ENCODE results near the gene CDH18. TPM values are rescaled to one million over a fixed set of nuclear protein-coding genes. Genes with fewer than 3 reads are reported as not detected.

CDH18 gene
- total RNA-seq, 4 donors from 2014 or later: 0.76 to 0.99 TPM; not detected in 2

DNA sequence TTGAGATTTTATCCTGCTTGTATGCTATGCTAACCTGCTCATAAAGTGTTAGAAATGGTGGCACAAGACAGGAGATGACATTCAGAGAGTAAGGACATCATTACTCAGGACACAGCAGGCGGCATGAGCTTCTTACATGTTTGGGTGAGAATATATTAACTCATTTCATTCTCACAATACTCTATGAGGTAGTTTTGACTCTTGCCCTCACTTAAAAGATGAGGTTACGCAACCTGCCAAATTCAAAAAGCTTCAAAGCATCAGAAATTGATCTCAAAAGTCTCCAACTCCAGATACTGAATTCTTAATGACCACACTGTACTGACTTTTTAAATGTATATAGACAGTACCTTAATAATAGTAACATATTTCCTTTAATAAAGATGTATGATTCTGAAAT, 60.8 kb downstream of the CDH18 start:
- TF ChIP-seq EP300 (IDR thresholded peaks at IDR 0.05): no peak
- no peak for TF ChIP-seq POLR2A (IDR thresholded peaks at IDR 0.05)
- TF ChIP-seq, protein P1, sequence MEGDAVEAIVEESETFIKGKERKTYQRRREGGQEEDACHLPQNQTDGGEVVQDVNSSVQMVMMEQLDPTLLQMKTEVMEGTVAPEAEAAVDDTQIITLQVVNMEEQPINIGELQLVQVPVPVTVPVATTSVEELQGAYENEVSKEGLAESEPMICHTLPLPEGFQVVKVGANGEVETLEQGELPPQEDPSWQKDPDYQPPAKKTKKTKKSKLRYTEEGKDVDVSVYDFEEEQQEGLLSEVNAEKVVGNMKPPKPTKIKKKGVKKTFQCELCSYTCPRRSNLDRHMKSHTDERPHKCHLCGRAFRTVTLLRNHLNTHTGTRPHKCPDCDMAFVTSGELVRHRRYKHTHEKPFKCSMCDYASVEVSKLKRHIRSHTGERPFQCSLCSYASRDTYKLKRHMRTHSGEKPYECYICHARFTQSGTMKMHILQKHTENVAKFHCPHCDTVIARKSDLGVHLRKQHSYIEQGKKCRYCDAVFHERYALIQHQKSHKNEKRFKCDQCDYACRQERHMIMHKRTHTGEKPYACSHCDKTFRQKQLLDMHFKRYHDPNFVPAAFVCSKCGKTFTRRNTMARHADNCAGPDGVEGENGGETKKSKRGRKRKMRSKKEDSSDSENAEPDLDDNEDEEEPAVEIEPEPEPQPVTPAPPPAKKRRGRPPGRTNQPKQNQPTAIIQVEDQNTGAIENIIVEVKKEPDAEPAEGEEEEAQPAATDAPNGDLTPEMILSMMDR (IDR thresholded peaks at IDR 0.05): no peak
- TF ChIP-seq POLR2AphosphoS5 (IDR thresholded peaks at IDR 0.05): no peak
- H3K27me3 ChIP-seq: no peaks in the 10 kb centered on the region
- no peak overlapping the region for H3K4me3 ChIP-seq
- H3K4me1 ChIP-seq: no peaks in the 10 kb centered on the region
- WGBS: 46% methylated on average over 2 of the region's 2 CpGs
- no peak overlapping the region for H3K27ac ChIP-seq
- H3K9me3 ChIP-seq: no peaks in the 10 kb centered on the region
- DNase-seq (ENCODE audit: low spot score in 2 of 2): no peak
- H3K36me3 ChIP-seq: no peaks in the 10 kb centered on the region

DNA sequence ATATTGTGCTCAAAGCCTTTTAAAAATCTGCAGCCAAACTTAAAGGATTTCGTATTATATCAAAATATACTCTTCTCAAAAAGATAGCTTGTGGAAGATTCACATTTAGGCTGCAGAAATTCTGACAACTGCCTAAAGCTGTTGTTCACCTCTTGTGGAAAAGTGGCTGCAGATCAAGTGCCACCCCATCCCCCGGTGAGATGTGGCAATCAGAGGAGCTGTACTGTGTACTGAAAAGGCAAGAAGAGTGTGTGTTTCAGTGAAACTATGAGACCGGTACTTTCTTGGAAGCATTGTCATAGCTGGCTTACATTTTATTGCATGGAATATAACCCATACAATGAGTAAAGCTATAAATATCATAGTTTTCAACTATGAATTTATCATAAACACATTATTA, 64.3 kb downstream of the CDH18 start:
- Histone ChIP-seq H3K27me3 (no peaks in the 10 kb centered on the region), H3K9me3 (no peaks in the 10 kb centered on the region), H3K36me3 (no peaks in the 10 kb centered on the region), H3K4me1 (no peaks in the 10 kb centered on the region), H3K4me3 (no peak overlapping the region), H3K27ac (no peak overlapping the region)
- 82% methylated on average over 3 of the region's 3 CpGs for WGBS
- DNase-seq (ENCODE audit: low spot score in 2 of 2): no peak
- no peak for TF ChIP-seq EP300 (IDR thresholded peaks at IDR 0.05)
- TF ChIP-seq, protein P1 (IDR thresholded peaks at IDR 0.05): no peak
- no peak for TF ChIP-seq POLR2AphosphoS5 (IDR thresholded peaks at IDR 0.05)

- Histone ChIP-seq H3K27ac (no peak overlapping the region), H3K4me1 (no peaks in the 10 kb centered on the region), H3K27me3 (no peaks in the 10 kb centered on the region), H3K36me3 (no peaks in the 10 kb centered on the region), H3K9me3 (no peaks in the 10 kb centered on the region), H3K4me3 (no peak overlapping the region)
- 92% methylated on average over 4 of the region's 4 CpGs for WGBS
- TF ChIP-seq, protein P1 (IDR thresholded peaks at IDR 0.05): no peak
- TF ChIP-seq POLR2A (IDR thresholded peaks at IDR 0.05): no peak
- no peak for TF ChIP-seq EP300 (IDR thresholded peaks at IDR 0.05)
- TF ChIP-seq POLR2AphosphoS5 (IDR thresholded peaks at IDR 0.05): no peak
- no peak for DNase-seq (ENCODE audit: low spot score in 2 of 2)
Observed at GRCh38 chr5:19920761-19921160, 67.2 kb downstream of the CDH18 start.

- TF ChIP-seq POLR2AphosphoS5 (IDR thresholded peaks at IDR 0.05): no peak
- TF ChIP-seq, protein P1 (IDR thresholded peaks at IDR 0.05): no peak
- no peaks in the 10 kb centered on the region for H3K9me3 ChIP-seq
- H3K36me3 ChIP-seq: no peaks in the 10 kb centered on the region
- H3K4me3 ChIP-seq: no peak overlapping the region
- WGBS: 84% methylated on average over 3 of the region's 3 CpGs
- H3K4me1 ChIP-seq: no peaks in the 10 kb centered on the region
- no peaks in the 10 kb centered on the region for H3K27me3 ChIP-seq
- no peak for DNase-seq (ENCODE audit: low spot score in 2 of 2)
- no peak overlapping the region for H3K27ac ChIP-seq
Observed at GRCh38 chr5:19918780-19919179, 69.2 kb downstream of the CDH18 start.

DNA sequence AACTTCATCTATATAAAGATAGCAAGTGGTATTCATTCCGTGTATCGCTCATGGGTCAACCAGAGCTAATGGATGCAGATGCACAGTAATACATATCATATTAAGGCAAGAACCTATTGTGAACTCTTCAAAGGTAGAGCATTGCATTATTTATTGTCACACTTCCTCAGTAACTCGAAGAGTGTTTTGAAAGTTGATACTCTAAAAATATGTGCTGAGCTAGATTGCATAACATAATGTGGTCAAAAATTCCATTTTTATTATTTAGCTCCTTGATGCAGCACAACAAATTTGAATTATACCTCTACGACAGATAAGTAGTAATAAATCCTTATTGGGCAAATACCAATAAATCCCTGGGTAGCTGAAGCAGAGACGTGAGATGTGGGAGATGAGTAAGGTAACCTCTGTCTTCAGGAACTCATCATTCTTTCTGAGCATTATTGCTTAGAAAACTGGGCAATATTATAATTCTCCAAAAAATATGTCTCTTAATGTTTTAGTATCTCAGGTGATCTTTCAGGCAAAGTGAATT, 70.3 kb downstream of the CDH18 start:
- no peaks in the 10 kb centered on the region for H3K36me3 ChIP-seq
- TF ChIP-seq, protein P1 (IDR thresholded peaks at IDR 0.05): no peak
- TF ChIP-seq POLR2AphosphoS5 (IDR thresholded peaks at IDR 0.05) (no peak), POLR2A (IDR thresholded peaks at IDR 0.05) (no peak), EP300 (IDR thresholded peaks at IDR 0.05) (no peak)
- WGBS: 75% methylated on average over 5 of the region's 5 CpGs

More for the DNA sequence above, 70.3 kb downstream of the CDH18 start:
- no peaks in the 10 kb centered on the region for H3K4me1 ChIP-seq
- H3K27ac ChIP-seq: no peak overlapping the region
- H3K27me3 ChIP-seq: no peaks in the 10 kb centered on the region
- H3K4me3 ChIP-seq: no peak overlapping the region
- no peaks in the 10 kb centered on the region for H3K9me3 ChIP-seq
- DNase-seq (ENCODE audit: low spot score in 2 of 2): no peak
